A549 (cell line): ENCODE results near the gene LRRFIP2. TPM values are rescaled to one million over a fixed set of nuclear protein-coding genes. Genes with fewer than 3 reads are reported as not detected.

ENCODE experiments used
- ATAC-seq, 2 experiments: fragments of 200-7000 bp in 1 of 2; fragments of >200 bp in 1 of 2; cut with Nextera tagmentation in 1 of 2; cut with Tn5 transposase in 1 of 2; 3 replicates each; pipeline versions ENCODE4 v1.8.0 to v1.9.1; 2018 to 2020; ENCODE audit warnings: mild to moderate bottlenecking in 1 of 2, moderate library complexity in 1 of 2
- CTCF ChIA-PET: fragments of 300-600 bp; sonication (Branson Sonifier 250); formaldehyde crosslinking; extraction: SDS; loops from one replicate; lab custom pipeline; 2021; ENCODE audit warnings: antibody characterized with exemption, inconsistent platforms; lab: Yijun Ruan, JAX
- POLR2A ChIA-PET: fragments of 350-600 bp; formaldehyde crosslinking; extraction: SDS; loops from one replicate; lab custom pipeline; 2021; ENCODE audit warnings: antibody characterized with exemption, inconsistent platforms; lab: Yijun Ruan, JAX
- DNase-seq, 2 experiments: peaks; one replicate each; pipeline versions ENCODE4 v3.0.0 to v3.0.0-alpha.2; 2011 to 2016; ENCODE audit warnings: low read depth in 1 of 2, low spot score in 1 of 2
- FAIRE-seq: peaks from 2 replicates; lab custom pipeline; 2011; peaks lifted over from hg19 to GRCh38; lab: Jason Lieb, UNC
- H3K27ac ChIP-seq, 2 experiments: fragments of >200 bp; sonication (Bioruptor Twin); formaldehyde crosslinking; 3 replicates each; pipeline ENCODE4 v1.5.1; 2016 to 2017
- H3K4me1 ChIP-seq: fragments of >200 bp; sonication (Bioruptor Twin); formaldehyde crosslinking; 3 replicates; pipeline ENCODE4 v1.6.1; 2016
- H3K4me2 ChIP-seq: fragments of >200 bp; sonication (Bioruptor Twin); formaldehyde crosslinking; 3 replicates; pipeline ENCODE4 v1.6.1; 2016
- H3K4me3 ChIP-seq: fragments of >200 bp; sonication (Bioruptor Twin); formaldehyde crosslinking; 3 replicates; pipeline ENCODE4 v1.5.1; 2016
- H3K9me3 ChIP-seq: fragments of >200 bp; sonication (Bioruptor Twin); formaldehyde crosslinking; 3 replicates; pipeline ENCODE4 v1.6.1; 2016
- CBX8 ChIP-seq: fragments of 200-600 bp; sonication (generic); IDR thresholded peaks from 2 replicates; pipeline ENCODE4 v1.6.1; 2016
- CHD2 ChIP-seq: fragments of 150-350 bp; IDR thresholded peaks from 2 replicates; pipeline ENCODE4 v1.6.1; 2014; ENCODE audit warnings: low read length; ENCODE audit not compliant: partially characterized antibody
- CHD4 ChIP-seq: fragments of 200-600 bp; sonication (generic); IDR thresholded peaks from 2 replicates; pipeline ENCODE4 v1.6.1; 2016; ENCODE audit warnings: antibody characterized with exemption, mild to moderate bottlenecking, borderline replicate concordance
- ESRRA ChIP-seq: fragments of 150-350 bp; IDR thresholded peaks from 2 replicates; pipeline ENCODE4 v1.6.1; 2014; ENCODE audit warnings: mild to moderate bottlenecking, low read length, borderline replicate concordance
- FOSL2 ChIP-seq, 2 experiments: fragments of 450-650 bp in 1 of 2; fragments of >200 bp in 1 of 2; sonication (Bioruptor Twin) in 1 of 2; formaldehyde crosslinking; IDR thresholded peaks; 2 replicates each; pipeline versions ENCODE4 v1.5.0 to v1.6.1; 2016 to 2020; ENCODE audit warnings: mild to moderate bottlenecking in 1 of 2, moderate library complexity in 1 of 2
- GATA3 ChIP-seq: IDR thresholded peaks from 2 replicates; pipeline ENCODE4 v1.6.1; 2012; ENCODE audit warnings: borderline replicate concordance
- HDAC2 ChIP-seq: fragments of 200-600 bp; sonication (generic); IDR thresholded peaks from 2 replicates; pipeline ENCODE4 v1.6.1; 2016
- HEYL ChIP-seq: fragments of 250-450 bp; sonication (Bioruptor Pico); IDR thresholded peaks from 2 replicates; pipeline ENCODE4 v1.8.0; 2021; ENCODE audit warnings: mild to moderate bottlenecking, moderate library complexity
- HMGXB4 ChIP-seq: fragments of 250-450 bp; sonication (Bioruptor Pico); IDR thresholded peaks from 2 replicates; pipeline ENCODE4 v1.5.0; 2021; ENCODE audit warnings: mild to moderate bottlenecking, moderate library complexity, borderline replicate concordance
- HOXB13 ChIP-seq: fragments of 250-450 bp; sonication (Bioruptor Pico); IDR thresholded peaks from 2 replicates; pipeline ENCODE4 v1.5.0; 2020; ENCODE audit warnings: low read depth, mild to moderate bottlenecking, moderate library complexity
- KDM1A ChIP-seq: fragments of 200-600 bp; sonication (generic); IDR thresholded peaks from 2 replicates; pipeline ENCODE4 v1.6.1; 2016; ENCODE audit warnings: low read depth, mild to moderate bottlenecking
- MYC ChIP-seq: IDR thresholded peaks from 2 replicates; pipeline ENCODE4 v1.6.1; 2012; ENCODE audit warnings: mild to moderate bottlenecking, inconsistent platforms, low read length, improper control_type of control experiment, borderline replicate concordance
- NFE2L2 ChIP-seq: fragments of 150-350 bp; conservative IDR thresholded peaks from 2 replicates; pipeline ENCODE4 v1.6.1; 2014; ENCODE audit warnings: low read length
- NPAS2 ChIP-seq: fragments of 250-450 bp; sonication (Bioruptor Pico); IDR thresholded peaks from 2 replicates; pipeline ENCODE4 v1.8.0; 2022; ENCODE audit warnings: mild to moderate bottlenecking, moderate library complexity, borderline replicate concordance
- PHF8 ChIP-seq: fragments of 200-600 bp; sonication (generic); IDR thresholded peaks from 2 replicates; pipeline ENCODE4 v1.6.1; 2016; ENCODE audit warnings: low read depth, mild to moderate bottlenecking, antibody characterized with exemption, moderate library complexity, borderline replicate concordance
- POLR2A ChIP-seq: IDR thresholded peaks from 2 replicates; pipeline ENCODE4 v1.6.1; 2012; ENCODE audit warnings: mild to moderate bottlenecking, low read length
- POLR2AphosphoS2 ChIP-seq: conservative IDR thresholded peaks from 2 replicates; pipeline ENCODE4 v1.6.1; 2012; ENCODE audit warnings: low read length, improper control_type of control experiment, inconsistent platforms
- RAD21 ChIP-seq, 2 experiments: fragments of >200 bp in 1 of 2; sonication (Bioruptor Twin) in 1 of 2; formaldehyde crosslinking in 1 of 2; IDR thresholded peaks in 1 of 2; conservative IDR thresholded peaks in 1 of 2; 2 replicates in 1 of 2; 3 replicates in 1 of 2; pipeline ENCODE4 v1.6.1; 2012 to 2018; ENCODE audit warnings: inconsistent platforms in 1 of 2
- REST ChIP-seq: fragments of 200-600 bp; sonication (generic); IDR thresholded peaks from 2 replicates; pipeline ENCODE4 v1.6.1; 2016; ENCODE audit warnings: antibody characterized with exemption, mild to moderate bottlenecking, moderate library complexity
- TP53 ChIP-seq: fragments of 250-450 bp; sonication (Bioruptor Pico); IDR thresholded peaks from 2 replicates; pipeline ENCODE4 v1.5.0; 2021; ENCODE audit warnings: mild to moderate bottlenecking, moderate library complexity
- ZFP36 ChIP-seq: fragments of 450-650 bp; IDR thresholded peaks from 2 replicates; pipeline ENCODE4 v1.6.1; 2014; ENCODE audit warnings: borderline replicate concordance; ENCODE audit not compliant: partially characterized antibody
- ZSCAN20 ChIP-seq: fragments of 250-450 bp; sonication (Bioruptor Pico); IDR thresholded peaks from 2 replicates; pipeline ENCODE4 v1.8.0; 2022; ENCODE audit warnings: mild to moderate bottlenecking, moderate library complexity
- WGBS: methylation state at CpG from one replicate; pipeline ENCODE4 v1.1.6; 2017; ENCODE audit errors: missing lambda C conversion rate; 5-methylcytosine and 5-hydroxymethylcytosine counted together
- polyA plus RNA-seq, 4 experiments: library from polyadenylated mRNA; depleted of rRNA in 3 of 4; stranded (reverse); fragments of >200 nt; fragmentation: RNase III in 1 of 4; extraction: RNeasy Plus Mini Kit Qiagen cat#74134 plus additional on column Dnase treatment in 1 of 4; gene quantifications; 2 replicates in 3 of 4; 3 replicates in 1 of 4; pipeline ENCODE4 v1.2.3, GENCODE V29; 2011 to 2017

LRRFIP2 gene
- polyA plus RNA-seq, 2 of the 4 experiments (the other 2 are of a cell fraction) = 48.0 to 66.4 TPM

GRCh38 chr3:37016903-37017302 is 157.5 kb downstream of the LRRFIP2 start:
- TF ChIP-seq CHD4 (no peak), HMGXB4 (CRISPR knock-in tag) (no peak), POLR2A (no peak), TP53 (no peak)
- DNase-seq = no peak
- ChIA-PET POLR2A (no interaction called here), CTCF (interaction anchor here (0.9 to 1.1 kb wide), 2 partner anchors 15 to 24 kb away, joined by 3 to 4 read pairs; partner anchors contain the start of gene EPM2AIP1)
- no peak for FAIRE-seq
- Histone ChIP-seq H3K9me3 (no peaks in the 10 kb centered on the region), H3K4me3 (no peak overlapping the region), H3K4me1 (no peaks in the 10 kb centered on the region), H3K4me2 (no peak overlapping the region), H3K27ac (no peak overlapping the region)
- WGBS = 87% methylated on average over 8 of the region's 8 CpGs
- ATAC-seq = no peak

GRCh38 chr3:37015642-37016041 is 158.7 kb downstream of the LRRFIP2 start:
- DNase-seq = no peak
- no peak overlapping the region for H3K27ac ChIP-seq
- no peak overlapping the region for H3K4me3 ChIP-seq
- H3K4me2 ChIP-seq = no peak overlapping the region
- TF ChIP-seq CBX8 (no peak), GATA3 (no peak), ZSCAN20 (CRISPR knock-in tag) (no peak), MYC (no peak), NFE2L2 (no peak), KDM1A (no peak), PHF8 (no peak), HOXB13 (CRISPR knock-in tag) (no peak), CHD2 (no peak), REST (no peak), POLR2AphosphoS2 (no peak), HDAC2 (no peak), ESRRA (no peak)
- no peak for ATAC-seq
- POLR2A ChIA-PET = no interaction called here
- no peaks in the 10 kb centered on the region for H3K9me3 ChIP-seq
- CTCF ChIA-PET = interaction anchor here (1.0 to 1.7 kb wide), 3 partner anchors 19 to 26 kb away, joined by 4 read pairs; partner anchors contain the start of gene EPM2AIP1
- no peaks in the 10 kb centered on the region for H3K4me1 ChIP-seq
- FAIRE-seq = no peak
- 89% methylated on average over 5 of the region's 5 CpGs for WGBS

- Histone ChIP-seq H3K9me3 (no peaks in the 10 kb centered on the region), H3K4me3 (no peak overlapping the region), H3K27ac (no peak overlapping the region), H3K4me2 (no peak overlapping the region), H3K4me1 (no peaks in the 10 kb centered on the region)
- 81% methylated on average over 2 of the region's 2 CpGs for WGBS
- no peak for FAIRE-seq
- ATAC-seq = no peak
- DNase-seq = no peak
- CTCF ChIA-PET = interaction anchor here (0.7 to 1.7 kb wide), 2 partner anchors 27 to 222 kb away, joined by 3 to 4 read pairs; no protein-coding TSS in a partner anchor
- POLR2A ChIA-PET = no interaction called here
- TF ChIP-seq ZFP36 (no peak), HEYL (CRISPR knock-in tag) (no peak), FOSL2 (IDR thresholded peaks at IDR 0.05) (no peak), FOSL2 (CRISPR knock-in tag; IDR thresholded peaks at IDR 0.05) (no peak), HMGXB4 (CRISPR knock-in tag) (no peak), CHD2 (no peak), REST (no peak), RAD21 (conservative IDR thresholded peaks at IDR 0.05 in 1 of 2, IDR thresholded peaks at IDR 0.05 in 1 of 2) (no peak), PHF8 (no peak), NPAS2 (CRISPR knock-in tag) (no peak)
Observed at GRCh38 chr3:37014620-37015019, 159.8 kb downstream of the LRRFIP2 start.
